Adrenal gland (tissue), 12 donors: ENCODE data around the gene LRRD1. TPM values are rescaled to one million over a fixed set of nuclear protein-coding genes. Genes with fewer than 3 reads are reported as not detected.
"Not testable (repeated sequence)": the region's sequence is repeated elsewhere in the genome, so short reads cannot be mapped to it uniquely, and the experiment has no call there.

Experiments
- DNase-seq, 7 donors: peaks; one replicate each; pipeline ENCODE4 v3.0.0-alpha.2; 2019 to 2020
- H3K27ac ChIP-seq, 5 donors: fragments of 200-600 bp; sonication (generic) in 4 of 5; 1 replicate in 3 of 5; 2 replicates in 2 of 5; pipeline versions ENCODE4 v1.5.1 to v1.8.0; 2016 to 2020; ENCODE audit warnings: mild to moderate bottlenecking in 1 of 5
- H3K27me3 ChIP-seq: fragments of 200-600 bp; 2 replicates; pipeline ENCODE4 v1.8.0; 2021
- H3K36me3 ChIP-seq, 2 donors: fragments of 200-600 bp; replicated peaks in 1 of 2; 1 replicate in 1 of 2; 2 replicates in 1 of 2; pipeline versions ENCODE4 v1.5.1 to v1.8.0; 2018 to 2022
- H3K4me1 ChIP-seq, 2 donors: fragments of 200-600 bp; replicated peaks in 1 of 2; 1 replicate in 1 of 2; 2 replicates in 1 of 2; pipeline versions ENCODE4 v1.5.1 to v1.8.0; 2018 to 2021
- H3K4me3 ChIP-seq, 4 donors: fragments of 200-600 bp; sonication (generic) in 3 of 4; one replicate each; pipeline ENCODE4 v1.5.1; 2016 to 2018
- H3K9me3 ChIP-seq, 3 donors: fragments of 200-600 bp; sonication (generic) in 1 of 3; replicated peaks in 1 of 3; 1 replicate in 2 of 3; 2 replicates in 1 of 3; pipeline versions ENCODE4 v1.5.1 to v1.8.0; 2016 to 2021
- POLR2A ChIP-seq, 2 donors: fragments of 450-650 bp; IDR thresholded peaks; one replicate each; pipeline ENCODE4 v1.6.1; 2017; ENCODE audit warnings: antibody characterized with exemption in 2 of 2, mild to moderate bottlenecking in 2 of 2, moderate library complexity in 1 of 2
- WGBS, 4 donors: extraction: QIAGEN DNeasy Blood & Tissue Kit in 2 of 4; methylation state at CpG; one replicate each; pipeline versions ENCODE4 v1.1.5 to v1.1.7; 2013 to 2017; 5-methylcytosine and 5-hydroxymethylcytosine counted together
- intact Hi-C, 2 donors: fragments of 100-400 bp; cut with DNase I; formaldehyde crosslinking; loops; one replicate each; pipeline versions ENCODE4 v1.14.1 to v1.15.0; 2022 to 2023
- microRNA-seq, 3 donors: library from miRNA; unstranded; fragments of <30 nt; microRNA quantifications; one replicate each; pipeline ENCODE4, GENCODE V29; 2017 to 2020
- polyA plus RNA-seq, 3 donors: library from polyadenylated mRNA; stranded (reverse); fragments of 200-250 nt in 2 of 3; fragments of 350-450 nt in 1 of 3; fragmentation: Illumina TruSeq in 1 of 3; extraction: RNeasy Lipid Tissue Mini Kit (QIAGEN cat#74804) in 1 of 3; gene quantifications; one replicate each; pipeline ENCODE4 v1.2.3, GENCODE V29; 2013 to 2014
- small RNA-seq, 2 donors: library from RNA; depleted of rRNA; stranded (forward); fragments of <200 nt; gene quantifications; one replicate each; pipeline ENCODE3, GENCODE V24; 2016
- total RNA-seq, 9 donors: library from RNA; depleted of rRNA in 4 of 9; stranded (reverse); fragments of >200 nt in 4 of 9; fragments of 120-200 nt in 1 of 9; fragmentation: NEBNext Ultra II Directional in 1 of 9; extraction: Animal tissue kit (Norgen Biotek cat#: 25700) in 1 of 9; gene quantifications; one replicate each; pipeline versions ENCODE4 v1.1.0 to v1.2.4, GENCODE V29; 2013 to 2023
- TF ChIP-seq, protein P1 (sequence below), 6 experiments: fragments of 450-650 bp in 4 of 6; fragments of 200-600 bp in 2 of 6; sonication (generic) in 1 of 6; IDR thresholded peaks; 1 replicate in 5 of 6; 2 replicates in 1 of 6; pipeline versions ENCODE4 v1.5.1 to v1.8.0; 2016 to 2021; ENCODE audit warnings: antibody characterized with exemption in 6 of 6, mild to moderate bottlenecking in 2 of 6, moderate library complexity in 1 of 6
- donor health status: healthy with polysubstance abuse.
- donor health status: Bipolar disorder and iron deficiency.
- donor health status: DM: yes; HTN: yes; CAD: no.
- donor health status: DM: no; HTN: no; CAD: no.
- donor health status: DM: no; HTN: no; CAD: no.
- donor health status: DM: yes; HTN: yes; CAD: no.

The LRRD1 gene
- total and polyA plus RNA-seq, 12 donors: 0.07 to 0.50 (median 0.17) TPM; not detected in 4

- Histone ChIP-seq H3K4me3 (no peak overlapping the region), H3K36me3 (peaks cover 0 to 23% of the 10 kb centered on the region in 2 donors), H3K9me3 (no peaks in the 10 kb centered on the region), H3K4me1 (no peaks in the 10 kb centered on the region), H3K27ac (no peak overlapping the region), H3K27me3 (no peaks in the 10 kb centered on the region)
- no peak for TF ChIP-seq POLR2A (IDR thresholded peaks at IDR 0.05)
- TF ChIP-seq, protein P1, sequence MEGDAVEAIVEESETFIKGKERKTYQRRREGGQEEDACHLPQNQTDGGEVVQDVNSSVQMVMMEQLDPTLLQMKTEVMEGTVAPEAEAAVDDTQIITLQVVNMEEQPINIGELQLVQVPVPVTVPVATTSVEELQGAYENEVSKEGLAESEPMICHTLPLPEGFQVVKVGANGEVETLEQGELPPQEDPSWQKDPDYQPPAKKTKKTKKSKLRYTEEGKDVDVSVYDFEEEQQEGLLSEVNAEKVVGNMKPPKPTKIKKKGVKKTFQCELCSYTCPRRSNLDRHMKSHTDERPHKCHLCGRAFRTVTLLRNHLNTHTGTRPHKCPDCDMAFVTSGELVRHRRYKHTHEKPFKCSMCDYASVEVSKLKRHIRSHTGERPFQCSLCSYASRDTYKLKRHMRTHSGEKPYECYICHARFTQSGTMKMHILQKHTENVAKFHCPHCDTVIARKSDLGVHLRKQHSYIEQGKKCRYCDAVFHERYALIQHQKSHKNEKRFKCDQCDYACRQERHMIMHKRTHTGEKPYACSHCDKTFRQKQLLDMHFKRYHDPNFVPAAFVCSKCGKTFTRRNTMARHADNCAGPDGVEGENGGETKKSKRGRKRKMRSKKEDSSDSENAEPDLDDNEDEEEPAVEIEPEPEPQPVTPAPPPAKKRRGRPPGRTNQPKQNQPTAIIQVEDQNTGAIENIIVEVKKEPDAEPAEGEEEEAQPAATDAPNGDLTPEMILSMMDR (IDR thresholded peaks at IDR 0.05): no peak
- intact Hi-C loops: no loop called here
- no peak for DNase-seq
- 94 to 98% (median 95%) methylated on average over 8 of the region's 8 CpGs for WGBS, 4 donors
Observed at GRCh38 chr7:92108821-92109220, 70.1 kb downstream of the LRRD1 start.

GRCh38 chr7:92102862-92103261 is 76.1 kb downstream of the LRRD1 start:
- H3K36me3 ChIP-seq: peaks cover 0 to 58% of the 10 kb centered on the region in 2 donors
- intact Hi-C loops, H3K4me3 ChIP-seq, DNase-seq, H3K9me3 ChIP-seq, H3K4me1 ChIP-seq, H3K27ac ChIP-seq, H3K27me3 ChIP-seq: not testable (repeated sequence)
- 74 to 94% (median 86%) methylated on average over 4 to 5 of the region's 5 CpGs for WGBS, 4 donors

- TF ChIP-seq, protein P1 (IDR thresholded peaks at IDR 0.05): no peak
- TF ChIP-seq POLR2A (IDR thresholded peaks at IDR 0.05): no peak
- intact Hi-C loops: no loop called here
- Histone ChIP-seq H3K36me3 (peaks cover 0 to 75% of the 10 kb centered on the region in 2 donors), H3K27me3 (no peaks in the 10 kb centered on the region), H3K4me3 (no peak overlapping the region), H3K9me3 (no peaks in the 10 kb centered on the region), H3K27ac (no peak overlapping the region), H3K4me1 (no peaks in the 10 kb centered on the region)
- WGBS, 4 donors: 97 to 100% (median 98%) methylated on average over 1 of the region's 1 CpG
- DNase-seq: no peak
Observed at GRCh38 chr7:92100534-92100933, 78.4 kb downstream of the LRRD1 start.

DNA sequence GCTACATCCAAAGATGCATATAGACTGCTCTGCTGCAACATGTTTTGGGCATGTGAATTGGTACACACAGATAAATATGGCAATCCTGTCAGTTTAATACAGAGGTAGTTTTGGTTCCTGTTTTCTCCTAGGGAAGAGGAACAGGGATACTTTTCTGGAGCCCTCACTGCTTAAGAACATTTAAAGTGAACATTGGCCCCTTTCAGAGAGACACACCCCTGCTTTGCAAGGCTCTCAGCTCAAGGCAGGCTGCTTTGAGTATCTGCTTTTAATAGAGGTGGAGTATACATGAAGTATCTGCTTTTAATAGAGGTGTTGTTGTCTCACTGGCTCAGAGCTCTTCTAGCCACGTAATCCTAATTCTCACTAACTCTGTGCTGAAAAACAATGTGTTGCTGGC is 83.6 kb downstream of the LRRD1 start:
- Histone ChIP-seq H3K9me3 (no peaks in the 10 kb centered on the region), H3K4me3 (no peak overlapping the region), H3K4me1 (no peaks in the 10 kb centered on the region), H3K27me3 (no peaks in the 10 kb centered on the region), H3K27ac (no peak overlapping the region), H3K36me3 (peaks cover 0 to 77% of the 10 kb centered on the region in 2 donors)
- no peak for DNase-seq
- TF ChIP-seq POLR2A (IDR thresholded peaks at IDR 0.05): no peak
- TF ChIP-seq, protein P1 (IDR thresholded peaks at IDR 0.05): no peak
- intact Hi-C loops: loop anchor here in 1 of 2 donors (10.0 kb wide), 1 partner anchor 139 kb away; no protein-coding TSS in a partner anchor
- 87 to 100% (median 90%) methylated on average over 1 of the region's 1 CpG for WGBS, 4 donors

Small RNA genes lying within 50 kb of the gene (microRNA-seq; reads per million reads assigned to microRNA genes)
- gene MIR1285-1: 0 reads per million in 3 donors

Small RNA genes lying within 50 kb of the gene (small RNA-seq; reads per million reads assigned to genes)
- gene MIR1285-1 (0 to 0.08 reads per million in 2 donors), gene RF00019 (0 reads per million in 2 donors)

Other genes starting within 250 kb of the LRRD1 start
- gene AKAP9, start 238.3 kb downstream of the LRRD1 start, total RNA-seq: 100 to 1,000 TPM in 1 of 9 donors, 10 to 100 TPM in 8; 37.7 to 122 (median 69.5) TPM
- gene AKAP9, start 238.3 kb downstream of the LRRD1 start, polyA plus RNA-seq: 10 to 100 TPM; 22.7 to 46.0 (median 35.0) TPM
- gene CYP51A1, start 44.7 kb downstream of the LRRD1 start, total RNA-seq: 1,000 to 10,000 TPM in 1 of 9 donors, 100 to 1,000 TPM in 5, 10 to 100 TPM in 3; 49.4 to 1,068 (median 111) TPM
- 100 to 1,000 TPM in 1 of 3 donors, 10 to 100 TPM in 1, 1 to 10 TPM in 1; 10.0 to 821 (median 21.5) TPM for gene CYP51A1, start 44.7 kb downstream of the LRRD1 start, polyA plus RNA-seq
- 100 to 1,000 TPM in 1 of 9 donors, 10 to 100 TPM in 8; 25.5 to 119 (median 45.1) TPM for gene KRIT1, start 66.8 kb upstream of the LRRD1 start, total RNA-seq
- gene KRIT1, start 66.8 kb upstream of the LRRD1 start, polyA plus RNA-seq: 10 to 100 TPM; 25.2 to 37.5 (median 37.4) TPM
- 10 to 100 TPM; 27.7 to 57.0 (median 43.2) TPM for gene ANKIB1, start 66.8 kb upstream of the LRRD1 start, total RNA-seq
- gene ANKIB1, start 66.8 kb upstream of the LRRD1 start, polyA plus RNA-seq: 10 to 100 TPM; 10.3 to 45.7 (median 15.6) TPM